ENCODE measurements around the gene FBXO3.

GRCh38 chr11:33692541-33692940 lies 81.8 kb downstream of the FBXO3 start:
- no peak for TF ChIP-seq CTCF (IDR thresholded peaks at IDR 0.05)
- no peak for TF ChIP-seq POLR2A (IDR thresholded peaks at IDR 0.05)

All from Peyer's patch (tissue), 4 donors.